PC-3 (cell line): Measurements from ENCODE around the gene PIGO. TPM values are rescaled to one million over a fixed set of nuclear protein-coding genes. Genes with fewer than 3 reads are reported as not detected.

Source experiments
- ATAC-seq: fragments of 200-7000 bp; cut with Tn5 transposase; 2 replicates; pipeline ENCODE4 v1.9.1; 2020; ENCODE audit warnings: mild to moderate bottlenecking, moderate library complexity
- Bru-seq: library from RNA; stranded (reverse); fragments of 400-500 nt; gene quantifications from one replicate; lab custom pipeline; 2021; lab: Mats Ljungman, UMichigan
- BruChase-seq, 2 experiments: library from RNA; stranded (reverse); fragments of 400-500 nt; gene quantifications; one replicate each; lab custom pipeline; 2021; lab: Mats Ljungman, UMichigan
- BruUV-seq: library from RNA; stranded (reverse); fragments of 400-500 nt; replicated peaks from 2 replicates; lab custom pipeline; 2021; lab: Mats Ljungman, UMichigan
- CTCF ChIA-PET: fragments of 300-600 bp; sonication (Branson Sonifier 250); formaldehyde crosslinking; loops from one replicate; lab custom pipeline; 2022; ENCODE audit warnings: antibody characterized with exemption; lab: Charles Lee
- POLR2A ChIA-PET: fragments of 300-600 bp; sonication (Branson Sonifier 250); formaldehyde crosslinking; loops from one replicate; lab custom pipeline; 2022; ENCODE audit warnings: antibody characterized with exemption; ENCODE audit not compliant: unreplicated experiment; lab: Charles Lee
- DNase-seq: peaks from one replicate; pipeline ENCODE4 v3.0.0-alpha.2; 2015
- H2AFZ ChIP-seq: fragments of 300-600 bp; sonication (generic); 2 replicates; pipeline ENCODE4 v1.6.0; 2016; ENCODE audit warnings: antibody characterized with exemption, low read length
- H3F3A ChIP-seq: fragments of 300-600 bp; sonication (generic); one replicate; pipeline ENCODE4 v1.6.0; 2017; ENCODE audit warnings: antibody characterized with exemption, low read length, control low read depth, mild to moderate bottlenecking; ENCODE audit not compliant: unreplicated experiment
- H3K27ac ChIP-seq: fragments of 300-600 bp; sonication (generic); 2 replicates; pipeline ENCODE4 v1.5.1; 2016; ENCODE audit warnings: mild to moderate bottlenecking, low read length
- H3K27me3 ChIP-seq: fragments of 300-600 bp; sonication (generic); 2 replicates; pipeline ENCODE4 v1.6.1; 2016; ENCODE audit warnings: low read length, mixed read lengths
- H3K36me3 ChIP-seq: fragments of 300-600 bp; sonication (generic); 2 replicates; pipeline ENCODE4 v1.6.1; 2016; ENCODE audit warnings: low read depth, mixed run types, low read length, mixed read lengths
- H3K4me1 ChIP-seq: fragments of 300-600 bp; sonication (generic); 2 replicates; pipeline ENCODE4 v1.5.1; 2016; ENCODE audit warnings: low read length; ENCODE audit not compliant: insufficient read depth
- H3K4me2 ChIP-seq: fragments of 300-600 bp; sonication (generic); 2 replicates; pipeline ENCODE4 v1.6.0; 2016; ENCODE audit warnings: low read length
- H3K4me3 ChIP-seq: fragments of 300-600 bp; sonication (generic); 2 replicates; pipeline ENCODE4 v1.5.1; 2016; ENCODE audit warnings: mild to moderate bottlenecking, low read length, mixed read lengths
- H3K79me2 ChIP-seq: fragments of 300-600 bp; sonication (generic); 2 replicates; pipeline ENCODE4 v1.6.1; 2017; ENCODE audit warnings: low read length, mixed read lengths
- H3K9ac ChIP-seq: fragments of 300-600 bp; sonication (generic); 2 replicates; pipeline ENCODE4 v1.6.0; 2016; ENCODE audit warnings: mild to moderate bottlenecking, low read length
- H3K9me2 ChIP-seq: fragments of 300-600 bp; sonication (generic); replicated peaks from 2 replicates; pipeline ENCODE4 v1.6.1; 2016; ENCODE audit warnings: mixed run types, low read length, mixed read lengths
- H3K9me3 ChIP-seq: fragments of 300-600 bp; sonication (generic); 2 replicates; pipeline ENCODE4 v1.6.1; 2016; ENCODE audit warnings: low read length, mixed read lengths
- H4K20me1 ChIP-seq: fragments of 300-600 bp; sonication (generic); 2 replicates; pipeline ENCODE4 v1.6.1; 2016; ENCODE audit warnings: low read length, mixed read lengths
- EZH2 ChIP-seq: fragments of 300-600 bp; sonication (generic); IDR thresholded peaks from one replicate; pipeline ENCODE4 v1.6.1; 2017; ENCODE audit warnings: antibody characterized with exemption, mild to moderate bottlenecking, low read length; ENCODE audit not compliant: unreplicated experiment
- EZH2phosphoT487 ChIP-seq: fragments of 300-600 bp; sonication (generic); IDR thresholded peaks from 2 replicates; pipeline ENCODE4 v1.6.1; 2018; ENCODE audit warnings: mild to moderate bottlenecking, antibody characterized with exemption, low read length, borderline replicate concordance
- intact Hi-C: fragments of 100-400 bp; cut with micrococcal nuclease; formaldehyde crosslinking; loops from 2 replicates; pipeline ENCODE4 v1.9.0; 2023
- long read RNA-seq: library from polyadenylated mRNA; unstranded; transcript quantifications from one replicate; pipeline ENCODE4 v2.0.0, GENCODE V29; 2021; ENCODE audit not compliant: unreplicated experiment
- total RNA-seq: library from RNA; depleted of rRNA; stranded (reverse); fragments of >200 nt; gene quantifications from 2 replicates; pipeline ENCODE4 v1.2.3, GENCODE V29; 2014; rRNA removed
- TF ChIP-seq, protein P1 (sequence below): fragments of 300-600 bp; sonication (generic); conservative IDR thresholded peaks from 2 replicates; pipeline ENCODE4 v1.5.1; 2017; ENCODE audit warnings: antibody characterized with exemption, low read depth, mild to moderate bottlenecking, low read length

The PIGO gene
- 18.2 and 19.9 TPM in 2 replicates for total RNA-seq
- Bru-seq, nascent RNA, result percentile 82 among the genes with signal in this experiment
- percentile 86 among the genes with signal in this experiment for BruChase-seq, experiment 1, labeled RNA remaining after a 6-hour chase
- percentile 81 among the genes with signal in this experiment for BruChase-seq, experiment 2, labeled RNA remaining after a 2-hour chase
- long read RNA-seq, partial matches to known transcripts, result 62 of 91 reads
- long read RNA-seq, other reads (novel, unspliced or antisense), result 25 of 91 reads

DNA sequence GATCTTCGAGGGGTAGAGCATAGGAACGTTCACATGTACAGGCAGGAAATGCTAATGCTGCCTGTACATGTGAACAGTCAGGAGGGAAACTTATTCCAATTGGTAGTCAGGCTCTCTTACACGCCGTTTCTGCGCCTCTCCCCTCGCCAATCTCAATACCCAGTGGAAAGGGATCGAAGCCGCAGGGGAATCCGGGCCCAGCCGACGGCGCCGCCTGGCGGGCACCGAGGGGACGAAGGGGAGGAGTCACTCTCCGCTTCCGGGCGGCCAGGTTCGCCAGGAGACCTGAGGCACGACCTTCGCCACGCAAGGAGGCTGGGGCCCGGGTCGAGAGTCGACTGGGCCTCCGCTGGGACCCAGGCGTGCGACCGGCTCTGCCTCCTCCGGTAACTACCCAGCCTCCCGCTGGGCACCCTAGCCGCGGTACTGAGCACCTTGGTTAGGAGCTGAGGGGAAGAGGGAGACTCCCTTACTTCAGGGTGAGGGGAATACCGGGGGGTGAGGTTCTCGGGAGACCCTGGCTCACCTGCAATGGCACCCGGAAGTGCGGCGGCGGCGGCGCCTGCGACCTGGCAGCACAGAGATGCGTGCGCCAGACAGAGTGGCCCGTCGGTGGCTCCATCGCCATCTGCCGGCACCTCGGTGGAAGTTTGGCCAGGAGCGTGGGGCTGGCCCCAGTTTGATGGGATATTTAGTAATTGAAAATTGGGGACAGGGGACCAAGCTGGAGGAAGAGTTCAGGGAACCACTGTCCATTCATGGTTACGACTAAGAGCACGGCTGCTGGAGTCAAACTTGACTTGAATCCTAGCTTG, at the start of gene PIGO:
PIGO (minus strand) TSS at position 557 of the 815 bp plus-strand sequence. CDS start 1,026 bp downstream, outside the sequence.
- Histone ChIP-seq H3K36me3 (peaks cover 6% of the 10 kb centered on the region; the same call in 1 of the 2 replicates), H3K4me3 (peak within 1 kb of the TSS; percentile 90), H3K4me1 (no peaks in the 10 kb centered on the region; the same call in 1 of the 2 replicates), H3K27ac (peak within 1 kb of the TSS; percentile 93), H3K79me2 (peaks cover 3% of the 10 kb centered on the region), H2AFZ (peak within 1 kb of the TSS; percentile 96), H4K20me1 (no peaks in the 10 kb centered on the region), H3K27me3 (no peaks in the 10 kb centered on the region), H3K9me3 (no peaks in the 10 kb centered on the region), H3K9me2 (no peaks in the 10 kb centered on the region), H3K9ac (peak within 1 kb of the TSS; percentile 99), H3K4me2 (peak within 1 kb of the TSS; percentile 93), H3F3A (no peaks in the 10 kb centered on the region)
- intact Hi-C loops, result loop anchor here (2.0 kb wide), 1 partner anchor 197 kb away; no protein-coding TSS in a partner anchor
- BruUV-seq, result TSS peak; percentile 73
- TF ChIP-seq, protein P1, sequence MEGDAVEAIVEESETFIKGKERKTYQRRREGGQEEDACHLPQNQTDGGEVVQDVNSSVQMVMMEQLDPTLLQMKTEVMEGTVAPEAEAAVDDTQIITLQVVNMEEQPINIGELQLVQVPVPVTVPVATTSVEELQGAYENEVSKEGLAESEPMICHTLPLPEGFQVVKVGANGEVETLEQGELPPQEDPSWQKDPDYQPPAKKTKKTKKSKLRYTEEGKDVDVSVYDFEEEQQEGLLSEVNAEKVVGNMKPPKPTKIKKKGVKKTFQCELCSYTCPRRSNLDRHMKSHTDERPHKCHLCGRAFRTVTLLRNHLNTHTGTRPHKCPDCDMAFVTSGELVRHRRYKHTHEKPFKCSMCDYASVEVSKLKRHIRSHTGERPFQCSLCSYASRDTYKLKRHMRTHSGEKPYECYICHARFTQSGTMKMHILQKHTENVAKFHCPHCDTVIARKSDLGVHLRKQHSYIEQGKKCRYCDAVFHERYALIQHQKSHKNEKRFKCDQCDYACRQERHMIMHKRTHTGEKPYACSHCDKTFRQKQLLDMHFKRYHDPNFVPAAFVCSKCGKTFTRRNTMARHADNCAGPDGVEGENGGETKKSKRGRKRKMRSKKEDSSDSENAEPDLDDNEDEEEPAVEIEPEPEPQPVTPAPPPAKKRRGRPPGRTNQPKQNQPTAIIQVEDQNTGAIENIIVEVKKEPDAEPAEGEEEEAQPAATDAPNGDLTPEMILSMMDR, result peak; percentile 65
- TF ChIP-seq EZH2phosphoT487 (no peak), EZH2 (no peak)
- ATAC-seq, result peak; percentile 98
- POLR2A ChIA-PET, result interaction anchor here (0.6 kb wide), 1 partner anchor 651 kb away, joined by 4 read pairs; no protein-coding TSS in a partner anchor
- CTCF ChIA-PET, result interaction anchor here (0.8 to 1.0 kb wide), 2 partner anchors 24 to 197 kb away, joined by 4 read pairs; partner anchors contain the start of gene VCP
- peak; percentile 77 for DNase-seq

DNA sequence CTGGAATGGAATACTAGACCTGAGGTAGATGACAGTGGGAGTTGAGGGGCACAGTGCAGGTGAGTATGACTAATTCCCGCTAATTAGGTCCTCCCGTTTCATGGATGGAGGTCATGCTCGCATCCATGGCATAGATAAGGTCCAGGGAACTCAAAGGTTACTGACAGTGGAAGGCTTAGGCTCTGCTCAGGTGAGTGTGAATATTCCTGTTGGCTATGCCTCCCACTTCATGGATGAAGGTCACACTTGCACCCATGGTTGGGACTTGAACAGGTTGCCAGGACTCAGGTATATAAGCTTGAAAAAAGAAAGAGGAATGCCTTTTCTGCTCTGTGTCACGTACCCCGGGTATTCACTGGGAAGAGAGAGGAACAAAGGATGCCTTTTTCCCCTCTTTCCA, 45.6 kb upstream of the PIGO start:
- Histone ChIP-seq H3K9me2 (no peaks in the 10 kb centered on the region), H2AFZ (no peak overlapping the region), H3K4me1 (no peaks in the 10 kb centered on the region), H3K9ac (no peak overlapping the region), H3K36me3 (no peaks in the 10 kb centered on the region), H3K79me2 (no peaks in the 10 kb centered on the region), H3F3A (no peaks in the 10 kb centered on the region), H3K4me2 (no peak overlapping the region), H3K27me3 (no peaks in the 10 kb centered on the region), H3K27ac (no peak overlapping the region), H4K20me1 (no peaks in the 10 kb centered on the region), H3K9me3 (0 out of 2 replicates have a peak, but pooled peaks cover 5% of the 10 kb centered on the region), H3K4me3 (no peak overlapping the region)
- ChIA-PET POLR2A (no interaction called here), CTCF (no interaction called here)
- BruUV-seq, result no TSS peak
- intact Hi-C loops, result no loop called here
- no peak for DNase-seq
- no peak for TF ChIP-seq EZH2
- TF ChIP-seq, protein P1, result no peak
- no peak for TF ChIP-seq EZH2phosphoT487
- no peak for ATAC-seq
